Endodermal cell (in vitro differentiated cells): ENCODE data around the gene DPF3. TPM values are rescaled to one million over a fixed set of nuclear protein-coding genes. Genes with fewer than 3 reads are reported as not detected.

Experiments
- DNase-seq: peaks from one replicate; pipeline ENCODE4 v3.0.0-alpha.2; 2017
- H3K27ac ChIP-seq: 2 replicates; pipeline ENCODE4 v1.5.1; 2013; ENCODE audit warnings: mild to moderate bottlenecking, low read depth, low read length, moderate library complexity
- H3K27me3 ChIP-seq: 2 replicates; pipeline ENCODE4 v1.6.1; 2013; ENCODE audit warnings: mild to moderate bottlenecking, low read length, moderate library complexity; ENCODE audit not compliant: insufficient read depth, control insufficient read depth, poor library complexity, severe bottlenecking
- H3K36me3 ChIP-seq: 2 replicates; pipeline ENCODE4 v1.7.0; 2013; ENCODE audit warnings: mild to moderate bottlenecking, low read length, moderate library complexity; ENCODE audit not compliant: control insufficient read depth, insufficient read depth
- H3K4me1 ChIP-seq: one replicate; pipeline ENCODE4 v1.7.0; 2013; ENCODE audit warnings: low read length; ENCODE audit not compliant: control insufficient read depth, insufficient read depth
- H3K4me3 ChIP-seq: 2 replicates; pipeline ENCODE4 v1.5.1; 2013; ENCODE audit warnings: mild to moderate bottlenecking, low read length, moderate library complexity
- H3K9ac ChIP-seq: 2 replicates; pipeline ENCODE4 v1.6.1; 2013; ENCODE audit warnings: mild to moderate bottlenecking, low read length, moderate library complexity; ENCODE audit not compliant: poor library complexity, severe bottlenecking; ENCODE audit errors: extremely low read depth
- H3K9me3 ChIP-seq: 2 replicates; pipeline ENCODE4 v1.6.1; 2013; ENCODE audit warnings: mild to moderate bottlenecking, low read length, moderate library complexity; ENCODE audit not compliant: control insufficient read depth
- H3K27ac Mint-ChIP-seq: 2 replicates; pipeline ENCODE4 v1.8.0; 2020; ENCODE audit warnings: mixed read lengths
- H3K27me3 Mint-ChIP-seq: 2 replicates; pipeline ENCODE4 v1.8.0; 2021; ENCODE audit warnings: mild to moderate bottlenecking, mixed read lengths; ENCODE audit not compliant: insufficient read depth
- H3K36me3 Mint-ChIP-seq: 2 replicates; pipeline ENCODE4 v1.8.0; 2020; ENCODE audit warnings: low read depth, mixed read lengths
- H3K4me1 Mint-ChIP-seq: 2 replicates; pipeline ENCODE4 v1.8.0; 2020; ENCODE audit warnings: mixed read lengths
- H3K4me3 Mint-ChIP-seq: 2 replicates; pipeline ENCODE4 v1.8.0; 2020; ENCODE audit warnings: mild to moderate bottlenecking, moderate library complexity, mixed read lengths
- H3K9me3 Mint-ChIP-seq: 2 replicates; pipeline ENCODE4 v1.8.0; 2020; ENCODE audit warnings: mild to moderate bottlenecking, mixed read lengths
- WGBS, 2 experiments: methylation state at CpG; one replicate each; pipeline versions ENCODE4 v1.1.5 to v1.1.7; 2013; ENCODE audit warnings: missing lambda C conversion rate in 2 of 2, mixed read lengths in 1 of 2; ENCODE audit not compliant: insufficient coverage in 1 of 2, insufficient read length in 1 of 2; 5-methylcytosine and 5-hydroxymethylcytosine counted together
- total RNA-seq, 2 donors: library from RNA; stranded (reverse); fragmentation: NEBNext Ultra II Directional in 1 of 2; extraction: Animal tissue kit (Norgen Biotek cat#: 25700) in 1 of 2; gene quantifications; 2 replicates in 1 of 2; 3 replicates in 1 of 2; pipeline ENCODE4 v1.2.1, GENCODE V29; 2021
- TF ChIP-seq, protein P1 (sequence below): fragments of 200-600 bp; sonication (generic); conservative IDR thresholded peaks from 2 replicates; pipeline ENCODE4 v1.5.0; 2021; ENCODE audit warnings: antibody characterized with exemption, mild to moderate bottlenecking

The DPF3 gene
- total RNA-seq, 2 donors from 2014 or later: not detected

DNA sequence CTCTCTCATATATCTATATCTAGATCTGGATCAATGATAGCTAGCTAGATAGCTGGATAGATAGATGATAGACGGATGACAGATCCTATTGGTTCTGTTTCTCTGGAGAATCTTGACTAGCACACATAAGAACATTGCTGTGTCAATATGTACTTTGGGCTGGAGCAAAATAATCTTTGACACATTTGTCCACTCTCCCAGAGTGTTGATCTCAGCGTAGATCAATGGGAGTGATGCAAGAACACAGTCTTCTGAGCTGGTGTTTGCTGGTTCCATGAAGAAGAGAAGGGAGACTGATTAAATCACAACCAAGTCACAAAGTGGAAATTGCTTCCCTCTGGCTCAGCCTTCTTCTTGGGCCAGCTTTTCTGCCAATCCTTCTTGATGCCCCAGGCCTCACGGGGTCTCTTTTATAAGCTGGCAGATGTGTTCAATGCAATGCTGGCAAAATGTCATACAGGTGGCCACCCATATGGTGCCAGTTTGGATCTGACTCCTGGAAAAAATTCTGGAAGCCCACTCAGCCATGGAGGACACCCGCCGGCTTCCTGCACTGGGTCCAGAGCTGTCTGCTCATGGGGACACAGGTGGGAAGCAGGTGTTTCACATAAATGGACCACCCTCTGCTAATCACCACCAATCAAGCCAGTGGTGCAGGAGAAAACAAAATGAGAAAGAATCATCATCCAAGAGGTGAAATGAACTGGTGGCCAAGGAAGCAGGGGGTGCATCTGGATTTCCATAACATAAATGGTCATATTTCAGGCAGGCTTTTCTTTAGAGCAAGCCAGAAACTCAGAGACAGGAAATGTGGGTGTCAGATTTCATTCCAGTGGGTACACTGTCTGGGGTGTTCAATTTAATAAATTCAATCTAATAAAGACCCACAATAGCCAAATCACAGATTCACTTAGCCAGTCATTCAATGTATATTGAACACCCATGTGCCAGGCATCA is 310.3 kb downstream of the DPF3 start:
- Histone ChIP-seq H3K27ac (no peak overlapping the region), H3K9ac (no peak overlapping the region), H3K36me3 (no peaks in the 10 kb centered on the region), H3K27me3 (peaks cover under 1% of the 10 kb centered on the region), H3K4me1 (no peaks in the 10 kb centered on the region), H3K4me3 (no peak overlapping the region), H3K9me3 (no peaks in the 10 kb centered on the region)
- no peak overlapping the region for H3K27ac Mint-ChIP-seq
- WGBS, 2 experiments: 84 to 95% methylated on average over 5 of the region's 5 CpGs
- DNase-seq: no peak
- no peaks in the 10 kb centered on the region for H3K4me1 Mint-ChIP-seq
- TF ChIP-seq, protein P1, sequence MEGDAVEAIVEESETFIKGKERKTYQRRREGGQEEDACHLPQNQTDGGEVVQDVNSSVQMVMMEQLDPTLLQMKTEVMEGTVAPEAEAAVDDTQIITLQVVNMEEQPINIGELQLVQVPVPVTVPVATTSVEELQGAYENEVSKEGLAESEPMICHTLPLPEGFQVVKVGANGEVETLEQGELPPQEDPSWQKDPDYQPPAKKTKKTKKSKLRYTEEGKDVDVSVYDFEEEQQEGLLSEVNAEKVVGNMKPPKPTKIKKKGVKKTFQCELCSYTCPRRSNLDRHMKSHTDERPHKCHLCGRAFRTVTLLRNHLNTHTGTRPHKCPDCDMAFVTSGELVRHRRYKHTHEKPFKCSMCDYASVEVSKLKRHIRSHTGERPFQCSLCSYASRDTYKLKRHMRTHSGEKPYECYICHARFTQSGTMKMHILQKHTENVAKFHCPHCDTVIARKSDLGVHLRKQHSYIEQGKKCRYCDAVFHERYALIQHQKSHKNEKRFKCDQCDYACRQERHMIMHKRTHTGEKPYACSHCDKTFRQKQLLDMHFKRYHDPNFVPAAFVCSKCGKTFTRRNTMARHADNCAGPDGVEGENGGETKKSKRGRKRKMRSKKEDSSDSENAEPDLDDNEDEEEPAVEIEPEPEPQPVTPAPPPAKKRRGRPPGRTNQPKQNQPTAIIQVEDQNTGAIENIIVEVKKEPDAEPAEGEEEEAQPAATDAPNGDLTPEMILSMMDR: no peak
- H3K27me3 Mint-ChIP-seq: no peaks in the 10 kb centered on the region
- no peaks in the 10 kb centered on the region for H3K36me3 Mint-ChIP-seq
- H3K4me3 Mint-ChIP-seq: no peak overlapping the region
- no peaks in the 10 kb centered on the region for H3K9me3 Mint-ChIP-seq

DNA sequence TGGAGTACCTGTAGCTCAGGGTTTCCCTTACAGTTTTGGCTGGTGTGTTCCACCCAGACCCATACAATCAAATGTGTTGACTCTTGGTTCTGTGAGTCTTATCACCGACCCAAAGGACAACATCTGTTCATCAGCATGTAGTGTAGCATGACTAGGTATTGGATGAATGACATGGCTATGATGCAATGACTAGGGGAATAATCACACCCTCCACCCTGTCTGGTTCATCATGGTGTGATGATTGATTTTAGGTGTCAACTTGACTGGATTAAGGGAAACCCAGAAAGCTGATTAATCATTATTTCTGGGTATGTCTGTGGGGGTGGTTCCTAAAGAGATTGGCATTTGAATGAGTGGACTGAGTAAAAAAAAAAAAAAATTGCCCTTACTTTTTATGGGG is 311.3 kb downstream of the DPF3 start:
- Histone ChIP-seq H3K4me1 (no peaks in the 10 kb centered on the region), H3K27me3 (peaks cover 4% of the 10 kb centered on the region), H3K9ac (no peak overlapping the region), H3K4me3 (no peak overlapping the region), H3K27ac (no peak overlapping the region), H3K9me3 (no peaks in the 10 kb centered on the region), H3K36me3 (no peaks in the 10 kb centered on the region)
- H3K27me3 Mint-ChIP-seq: peaks cover 6% of the 10 kb centered on the region
- no peaks in the 10 kb centered on the region for H3K4me1 Mint-ChIP-seq
- 88% methylated on average over 1 of the region's 1 CpG; no CpG with 5 or more reads in 1 of the 2 experiments for WGBS, 2 experiments
- no peak overlapping the region for H3K4me3 Mint-ChIP-seq
- TF ChIP-seq, protein P1: no peak
- H3K36me3 Mint-ChIP-seq: no peaks in the 10 kb centered on the region
- no peak overlapping the region for H3K27ac Mint-ChIP-seq
- no peak for DNase-seq
- no peaks in the 10 kb centered on the region for H3K9me3 Mint-ChIP-seq

DNA sequence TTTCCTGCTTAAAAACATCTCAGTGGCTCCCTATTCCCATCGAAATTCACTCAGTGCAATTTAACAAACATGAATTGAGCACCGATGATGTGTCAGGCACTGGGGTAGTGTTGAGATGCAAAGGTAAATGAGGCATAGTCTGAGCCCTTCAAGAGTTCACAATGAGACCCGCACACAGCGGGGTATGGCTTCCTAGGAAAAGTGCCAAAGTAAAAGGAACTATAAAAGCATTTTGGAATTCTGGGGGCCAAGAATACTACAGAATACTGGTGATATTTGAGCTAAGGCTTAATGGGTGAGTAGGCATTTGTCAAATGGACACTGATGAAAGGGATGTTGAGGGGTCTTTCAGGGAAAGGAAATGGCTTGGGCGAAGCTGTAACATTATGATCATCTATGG is 315.4 kb downstream of the DPF3 start:
- H3K27ac Mint-ChIP-seq: no peak overlapping the region
- TF ChIP-seq, protein P1: no peak
- H3K4me3 ChIP-seq: no peak overlapping the region
- no peak for DNase-seq
- no peaks in the 10 kb centered on the region for H3K4me1 Mint-ChIP-seq
- H3K9me3 ChIP-seq: no peaks in the 10 kb centered on the region
- H3K9me3 Mint-ChIP-seq: no peaks in the 10 kb centered on the region
- H3K36me3 ChIP-seq: no peaks in the 10 kb centered on the region
- H3K27me3 Mint-ChIP-seq: peaks cover 14% of the 10 kb centered on the region
- no peaks in the 10 kb centered on the region for H3K4me1 ChIP-seq
- H3K27ac ChIP-seq: no peak overlapping the region
- no peak overlapping the region for H3K4me3 Mint-ChIP-seq
- H3K9ac ChIP-seq: no peak overlapping the region
- no peaks in the 10 kb centered on the region for H3K36me3 Mint-ChIP-seq
- WGBS, 2 experiments: 86 to 91% methylated on average over 4 to 5 of the region's 5 CpGs
- H3K27me3 ChIP-seq: peaks cover 4% of the 10 kb centered on the region
